Measurements from ENCODE around the gene SDC3.

GRCh38 chr1:30876451-30877204 lies 31.9 kb downstream of the SDC3 start:
- TF ChIP-seq REST (IDR thresholded peaks at IDR 0.05; ENCODE audit: insufficient replicate concordance, low read depth) (no peak), CTCF (IDR thresholded peaks at IDR 0.05; ENCODE audit: insufficient read depth, low read length) (no peak), POLR2AphosphoS5 (IDR thresholded peaks at IDR 0.05; ENCODE audit: low read depth) (no peak), SPI1 (IDR thresholded peaks at IDR 0.05; ENCODE audit: borderline replicate concordance, low read depth) (no peak), GABPA (IDR thresholded peaks at IDR 0.05; ENCODE audit: low read depth) (no peak)

All from HL-60 (cell line).